HepG2 (cell line): Measurements from ENCODE around the gene ORMDL3. TPM values are rescaled to one million over a fixed set of nuclear protein-coding genes. Genes with fewer than 3 reads are reported as not detected.

Experiments
- AHDC1 ChIP-seq: sonication (generic); formaldehyde crosslinking; IDR thresholded peaks from 2 replicates; pipeline ENCODE4 v1.5.1; 2020; ENCODE audit warnings: mild to moderate bottlenecking, missing genetic modification reagents, borderline replicate concordance
- ARID5B ChIP-seq: IDR thresholded peaks from 2 replicates; pipeline ENCODE4 v1.4.0; 2020; ENCODE audit warnings: mild to moderate bottlenecking, missing genetic modification reagents
- GABPB1 ChIP-seq: IDR thresholded peaks from 2 replicates; pipeline ENCODE4 v1.6.1; 2016; ENCODE audit warnings: mild to moderate bottlenecking, missing genetic modification reagents, moderate library complexity, missing compliant biosample characterization
- PBX2 ChIP-seq: IDR thresholded peaks from 2 replicates; pipeline ENCODE4 v1.6.1; 2016; ENCODE audit warnings: control low read depth
- RAD21 ChIP-seq: fragments of 450-650 bp; formaldehyde crosslinking; IDR thresholded peaks from 2 replicates; pipeline ENCODE4 v1.5.0; 2020; ENCODE audit warnings: mild to moderate bottlenecking
- STAT6 ChIP-seq: sonication (generic); formaldehyde crosslinking; IDR thresholded peaks from 2 replicates; pipeline ENCODE4 v1.4.0; 2020; ENCODE audit warnings: missing genetic modification reagents, mild to moderate bottlenecking, borderline replicate concordance
- ZKSCAN5 ChIP-seq: sonication (generic); formaldehyde crosslinking; IDR thresholded peaks from 2 replicates; pipeline ENCODE4 v1.5.1; 2020; ENCODE audit warnings: mild to moderate bottlenecking, missing genetic modification reagents
- ZNF180 ChIP-seq: sonication (generic); formaldehyde crosslinking; IDR thresholded peaks from 2 replicates; pipeline ENCODE4 v1.4.0; 2020; ENCODE audit warnings: low read depth, missing genetic modification reagents, borderline replicate concordance
- ZNF281 ChIP-seq: sonication (generic); formaldehyde crosslinking; IDR thresholded peaks from 2 replicates; pipeline ENCODE4 v1.4.0; 2020; ENCODE audit warnings: missing genetic modification reagents, borderline replicate concordance
- ZNF563 ChIP-seq: sonication (generic); formaldehyde crosslinking; IDR thresholded peaks from 2 replicates; pipeline ENCODE4 v1.8.0; 2022; ENCODE audit warnings: mild to moderate bottlenecking, moderate library complexity, missing genetic modification reagents
- polyA plus RNA-seq, 8 experiments: library from polyadenylated mRNA; depleted of rRNA in 3 of 8; stranded (reverse) in 7 of 8; unstranded in 1 of 8; fragments of >200 nt; fragmentation: Illumina TruSeq in 4 of 8; extraction: Trizol in 4 of 8; gene quantifications; 2 replicates each; pipeline versions ENCODE4 v1.2.1 to v1.2.3, GENCODE V29; 2011 to 2016; ENCODE audit warnings: low read depth in 4 of 8, missing spikeins in 1 of 8, mixed read lengths in 1 of 8; ENCODE audit not compliant: insufficient read depth in 1 of 8
- total RNA-seq, 5 experiments: library from RNA; depleted of rRNA; stranded (reverse); fragments of >200 nt; fragmentation: Illumina TruSeq; extraction: Trizol; gene quantifications; 2 replicates each; pipeline ENCODE4 v1.2.3, GENCODE V29; 2016; ENCODE audit warnings: low read depth in 1 of 5

ORMDL3 gene
- total and polyA plus RNA-seq, 2 of the 13 experiments (the other 11 are each of a cell fraction or from before 2014, with no cell fraction given) = 181 to 384 TPM

GRCh38 chr17:39923836-39924690, 3.3 kb downstream of the ORMDL3 start (continued):
- TF ChIP-seq PBX2 (no peak), ZNF563 (CRISPR knock-in tag) (no peak; the same call in 1 of the 2 replicates), ZNF180 (CRISPR knock-in tag) (0 out of 2 replicates have a peak, but pooled peaks have one; percentile 31), AHDC1 (CRISPR knock-in tag) (peak; percentile 98), ZNF281 (peak; percentile 98), GABPB1 (CRISPR knock-in tag) (peak; percentile 81), STAT6 (CRISPR knock-in tag) (peak; percentile 92), RAD21 (CRISPR knock-in tag) (peak; percentile 60), ARID5B (peak; percentile 96), ZKSCAN5 (0 out of 2 replicates have a peak, but pooled peaks have one; percentile 4)
